ENCODE results near the gene APOF. TPM values are rescaled to one million over a fixed set of nuclear protein-coding genes. Genes with fewer than 3 reads are reported as not detected.

APOF gene
- total and polyA plus RNA-seq, 2 donors (not counting 1 experiment from before 2014, with no cell fraction given) = not detected

GRCh38 chr12:56334490-56334793 lies 28.2 kb downstream of the APOF start:
- no peaks in the 10 kb centered on the region for H3K36me3 ChIP-seq (ENCODE audit: control insufficient read depth, insufficient read depth, low read length)
- H3K9me3 ChIP-seq (ENCODE audit: control insufficient read depth, insufficient read depth, low read depth, low read length) = no peaks in the 10 kb centered on the region
- peak overlapping the region; percentile 98 for H3K4me2 ChIP-seq (ENCODE audit: extremely low read depth, insufficient read depth, low read length)
- peak overlapping the region; percentile 50 for H2AFZ ChIP-seq (ENCODE audit: low read length)
- H3K27me3 ChIP-seq (ENCODE audit: control insufficient read depth, insufficient read depth, low read length) = no peaks in the 10 kb centered on the region
- DNase-seq (ENCODE audit: low read depth in 2 of 2) = no peak
- H3K9ac ChIP-seq (ENCODE audit: insufficient read depth, low read length) = peak overlapping the region; percentile 54
- TF ChIP-seq EZH2 (IDR thresholded peaks at IDR 0.05; ENCODE audit: low read length, missing control alignments) (no peak), CTCF (conservative IDR thresholded peaks at IDR 0.05 in 1 of 2, IDR thresholded peaks at IDR 0.05 in 1 of 2; ENCODE audit: low read depth in 1 of 2, low read length in 2 of 2) (no peak)
- peaks cover 10% of the 10 kb centered on the region for H3K4me1 ChIP-seq (ENCODE audit: control insufficient read depth, extremely low read depth, insufficient read depth, low read length)
- peak overlapping the region; percentile 86 for H3K27ac ChIP-seq (ENCODE audit: insufficient read depth, low read length)
- no peaks in the 10 kb centered on the region for H4K20me1 ChIP-seq (ENCODE audit: control insufficient read depth, extremely low read depth, insufficient read depth, low read length)
- H3K79me2 ChIP-seq (ENCODE audit: control insufficient read depth, insufficient read depth, low read length) = no peaks in the 10 kb centered on the region
- peak overlapping the region; percentile 45 to 82 (median 66) for H3K4me3 ChIP-seq (replicated peaks in 1 of 4; ENCODE audit: control extremely low read depth in 1 of 4, insufficient read depth in 1 of 4, low read depth in 3 of 4, low read length in 4 of 4)

GRCh38 chr12:56333679-56334489 lies 28.8 kb downstream of the APOF start, which contains the start of gene PAN2:
PAN2 (minus strand) TSS chr12:56334000; CDS start chr12:56333094, 906 bp downstream.
- Histone ChIP-seq H4K20me1 (ENCODE audit: control insufficient read depth, extremely low read depth, insufficient read depth, low read length) (no peaks in the 10 kb centered on the region), H3K4me1 (ENCODE audit: control insufficient read depth, extremely low read depth, insufficient read depth, low read length) (peaks cover 10% of the 10 kb centered on the region), H3K9me3 (ENCODE audit: control insufficient read depth, insufficient read depth, low read depth, low read length) (no peaks in the 10 kb centered on the region), H3K36me3 (ENCODE audit: control insufficient read depth, insufficient read depth, low read length) (no peaks in the 10 kb centered on the region), H3K9ac (ENCODE audit: insufficient read depth, low read length) (peak within 1 kb of the TSS; percentile 54), H3K27me3 (ENCODE audit: control insufficient read depth, insufficient read depth, low read length) (no peaks in the 10 kb centered on the region), H2AFZ (ENCODE audit: low read length) (peak within 1 kb of the TSS; percentile 70), H3K79me2 (ENCODE audit: control insufficient read depth, insufficient read depth, low read length) (no peaks in the 10 kb centered on the region), H3K4me3 (replicated peaks in 1 of 4; ENCODE audit: control extremely low read depth in 1 of 4, insufficient read depth in 1 of 4, low read depth in 3 of 4, low read length in 4 of 4) (peak within 1 kb of the TSS; percentile 45 to 82 (median 66)), H3K27ac (ENCODE audit: insufficient read depth, low read length) (peak within 1 kb of the TSS; percentile 86), H3K4me2 (ENCODE audit: extremely low read depth, insufficient read depth, low read length) (peak within 1 kb of the TSS; percentile 98)
- DNase-seq (ENCODE audit: low read depth in 2 of 2) = peak; percentile 97
- no peak for TF ChIP-seq EZH2 (IDR thresholded peaks at IDR 0.05; ENCODE audit: low read length, missing control alignments)
- peak; percentile 75 to 82 for TF ChIP-seq CTCF (conservative IDR thresholded peaks at IDR 0.05 in 1 of 2, IDR thresholded peaks at IDR 0.05 in 1 of 2; ENCODE audit: low read depth in 1 of 2, low read length in 2 of 2)

GRCh38 chr12:56333197-56333678 lies 29.4 kb downstream of the APOF start:
- Histone ChIP-seq H3K36me3 (ENCODE audit: control insufficient read depth, insufficient read depth, low read length) (no peaks in the 10 kb centered on the region), H3K27ac (ENCODE audit: insufficient read depth, low read length) (peak overlapping the region; percentile 86), H3K9ac (ENCODE audit: insufficient read depth, low read length) (peak overlapping the region; percentile 54), H3K4me2 (ENCODE audit: extremely low read depth, insufficient read depth, low read length) (peak overlapping the region; percentile 98), H3K27me3 (ENCODE audit: control insufficient read depth, insufficient read depth, low read length) (no peaks in the 10 kb centered on the region), H3K4me3 (replicated peaks in 1 of 4; ENCODE audit: control extremely low read depth in 1 of 4, insufficient read depth in 1 of 4, low read depth in 3 of 4, low read length in 4 of 4) (peak overlapping the region; percentile 45 to 82 (median 66)), H2AFZ (ENCODE audit: low read length) (peak overlapping the region; percentile 30), H3K4me1 (ENCODE audit: control insufficient read depth, extremely low read depth, insufficient read depth, low read length) (peaks cover 10% of the 10 kb centered on the region), H3K9me3 (ENCODE audit: control insufficient read depth, insufficient read depth, low read depth, low read length) (no peaks in the 10 kb centered on the region), H4K20me1 (ENCODE audit: control insufficient read depth, extremely low read depth, insufficient read depth, low read length) (no peaks in the 10 kb centered on the region), H3K79me2 (ENCODE audit: control insufficient read depth, insufficient read depth, low read length) (no peaks in the 10 kb centered on the region)
- peak in 1 of 2 donors; percentile 70 for DNase-seq (ENCODE audit: low read depth in 2 of 2)
- TF ChIP-seq CTCF (conservative IDR thresholded peaks at IDR 0.05 in 1 of 2, IDR thresholded peaks at IDR 0.05 in 1 of 2; ENCODE audit: low read depth in 1 of 2, low read length in 2 of 2) (no peak), EZH2 (IDR thresholded peaks at IDR 0.05; ENCODE audit: low read length, missing control alignments) (no peak)

Data from fibroblast of lung (primary cell).